GM12878 (cell line): Measurements from ENCODE around the gene AGAP1. TPM values are rescaled to one million over a fixed set of nuclear protein-coding genes. Genes with fewer than 3 reads are reported as not detected.

ENCODE experiments used
- ATAC-seq: fragments of 200-7000 bp; cut with Tn5 transposase; 3 replicates; pipeline ENCODE4 v1.9.1; 2020; ENCODE audit warnings: mild to moderate bottlenecking, moderate library complexity
- BruUV-seq: library from RNA; stranded (reverse); fragments of 400-500 nt; replicated peaks from 2 replicates; lab custom pipeline; 2021; lab: Mats Ljungman, UMichigan
- CTCF ChIA-PET: fragments of 300-600 bp; sonication (Branson Sonifier 250); formaldehyde crosslinking; extraction: SDS; loops from one replicate; lab custom pipeline; 2021; ENCODE audit warnings: inconsistent platforms; lab: Yijun Ruan, JAX
- POLR2A ChIA-PET: fragments of 350-600 bp; formaldehyde crosslinking; extraction: SDS; loops from one replicate; lab custom pipeline; 2021; ENCODE audit warnings: inconsistent platforms; lab: Charles Lee
- RAD21 ChIA-PET: fragments of 300-600 bp; sonication (Branson Sonifier 250); formaldehyde crosslinking; loops from one replicate; lab custom pipeline; 2023; ENCODE audit warnings: antibody characterized with exemption; ENCODE audit not compliant: unreplicated experiment; lab: Charles Lee
- SMC1A ChIA-PET: fragments of 300-600 bp; sonication (Branson Sonifier 250); formaldehyde crosslinking; loops from one replicate; lab custom pipeline; 2023; ENCODE audit not compliant: unreplicated experiment, uncharacterized antibody; lab: Charles Lee
- DNase-seq: peaks from one replicate; pipeline ENCODE4 v3.0.0-alpha.2; 2011; ENCODE audit warnings: low read depth, low spot score
- FAIRE-seq: peaks from 3 replicates; lab custom pipeline; 2011; peaks lifted over from hg19 to GRCh38; lab: Jason Lieb, UNC
- H2AFZ ChIP-seq: 2 replicates; pipeline ENCODE4 v1.6.0; 2011; ENCODE audit warnings: low read depth, low read length, control low read depth; ENCODE audit not compliant: control insufficient read depth
- H3K27ac ChIP-seq: 2 replicates; pipeline ENCODE4 v1.5.1; 2011; ENCODE audit warnings: control low read depth; ENCODE audit not compliant: control insufficient read depth, insufficient read depth
- H3K27me3 ChIP-seq, 2 experiments: replicated peaks in 1 of 2; 2 replicates each; pipeline versions ENCODE4 v1.6.0 to v1.6.1; 2011; ENCODE audit warnings: low read length in 1 of 2; ENCODE audit not compliant: control insufficient read depth in 2 of 2, insufficient read depth in 2 of 2
- H3K36me3 ChIP-seq, 2 experiments: 2 replicates each; pipeline ENCODE4 v1.5.1; 2011; ENCODE audit warnings: low read length in 1 of 2; ENCODE audit not compliant: control insufficient read depth in 2 of 2, insufficient read depth in 2 of 2
- H3K4me1 ChIP-seq: 2 replicates; pipeline ENCODE4 v1.6.1; 2011; ENCODE audit warnings: mild to moderate bottlenecking, low read length, moderate library complexity, mixed read lengths; ENCODE audit not compliant: control insufficient read depth, insufficient read depth
- H3K4me2 ChIP-seq: 2 replicates; pipeline ENCODE4 v1.6.0; 2011; ENCODE audit warnings: control low read depth; ENCODE audit not compliant: control insufficient read depth, insufficient read depth
- H3K4me3 ChIP-seq: fragments of 200-600 bp; sonication (generic); 2 replicates; pipeline ENCODE4 v1.5.1; 2016
- H3K79me2 ChIP-seq: 2 replicates; pipeline ENCODE4 v1.6.0; 2011; ENCODE audit warnings: low read length; ENCODE audit not compliant: control insufficient read depth, insufficient read depth
- H3K9ac ChIP-seq: 2 replicates; pipeline ENCODE4 v1.8.0; 2011; ENCODE audit warnings: low read length, control low read depth, mixed read lengths; ENCODE audit not compliant: control insufficient read depth, insufficient read depth
- H3K9me3 ChIP-seq: replicated peaks from 3 replicates; pipeline ENCODE4 v1.5.1; 2011; ENCODE audit warnings: mild to moderate bottlenecking, low read length; ENCODE audit not compliant: control insufficient read depth, insufficient read depth
- H4K20me1 ChIP-seq: 2 replicates; pipeline ENCODE4 v1.6.0; 2011; ENCODE audit not compliant: control insufficient read depth, insufficient read depth
- ASH2L ChIP-seq: fragments of 300-600, 200-600 bp; sonication (generic); IDR thresholded peaks from 2 replicates; pipeline ENCODE4 v1.6.1; 2017; ENCODE audit warnings: low read depth, mild to moderate bottlenecking, borderline replicate concordance
- CBX3 ChIP-seq: fragments of 200-600 bp; sonication (generic); IDR thresholded peaks from 2 replicates; pipeline ENCODE4 v1.6.1; 2016; ENCODE audit warnings: low read depth, borderline replicate concordance
- DPF2 ChIP-seq: fragments of 450-650 bp; IDR thresholded peaks from 2 replicates; pipeline ENCODE4 v1.6.1; 2017; ENCODE audit warnings: mild to moderate bottlenecking
- HCFC1 ChIP-seq: fragments of 150-350 bp; IDR thresholded peaks from 2 replicates; pipeline ENCODE4 v1.6.1; 2014; ENCODE audit warnings: low read length
- IKZF1 ChIP-seq: fragments of 450-650 bp; conservative IDR thresholded peaks from 2 replicates; pipeline ENCODE4 v1.6.1; 2017; ENCODE audit warnings: antibody characterized with exemption, mild to moderate bottlenecking
- PAX8 ChIP-seq: fragments of 450-650 bp; IDR thresholded peaks from 2 replicates; pipeline ENCODE4 v1.6.1; 2017; ENCODE audit warnings: mild to moderate bottlenecking, moderate library complexity
- POLR2AphosphoS2 ChIP-seq: IDR thresholded peaks from 2 replicates; pipeline ENCODE4 v1.6.1; 2011; ENCODE audit warnings: low read depth, mild to moderate bottlenecking, low read length, improper control_type of control experiment, moderate library complexity
- SPI1 ChIP-seq: IDR thresholded peaks from 2 replicates; pipeline ENCODE4 v1.6.1; 2011; ENCODE audit warnings: low read depth, mild to moderate bottlenecking, low read length, moderate library complexity, borderline replicate concordance; ENCODE audit not compliant: insufficient read depth
- TBL1XR1 ChIP-seq: IDR thresholded peaks from 2 replicates; pipeline ENCODE4 v1.6.1; 2012; ENCODE audit warnings: low read depth, low read length, improper control_type of control experiment
- ZNF217 ChIP-seq: fragments of 450-650 bp; IDR thresholded peaks from 2 replicates; pipeline ENCODE4 v1.6.1; 2017; ENCODE audit warnings: antibody characterized with exemption, mild to moderate bottlenecking
- ZNF622 ChIP-seq: fragments of 450-650 bp; IDR thresholded peaks from 2 replicates; pipeline ENCODE4 v1.6.1; 2017; ENCODE audit warnings: mild to moderate bottlenecking, inconsistent platforms
- WGBS: methylation state at CpG from one replicate; pipeline ENCODE4 v1.1.6; 2016; ENCODE audit warnings: low lambda C conversion rate; ENCODE audit not compliant: insufficient replicate concordance, insufficient coverage; ENCODE audit errors: missing lambda C conversion rate; 5-methylcytosine and 5-hydroxymethylcytosine counted together
- in situ Hi-C: fragments of 300-500 bp; cut with MboI; formaldehyde crosslinking; loops from 9 replicates; pipeline ENCODE4 v1.14.3; 2018; ENCODE audit warnings: mixed read lengths
- intact Hi-C: fragments of 100-400 bp; cut with micrococcal nuclease; formaldehyde crosslinking; loops from one replicate; pipeline ENCODE4 v1.14.2; 2022; ENCODE audit not compliant: unreplicated experiment
- polyA plus RNA-seq, 11 experiments: library from polyadenylated mRNA; depleted of rRNA in 4 of 11; unstranded in 6 of 11; stranded (reverse) in 5 of 11; fragments of >200 nt; fragmentation: Nextera tagmentation in 4 of 11; fragmentation: Illumina TruSeq in 1 of 11; extraction: Ambion mirVana in 4 of 11; extraction: Trizol in 1 of 11; gene quantifications; 1 replicate in 1 of 11; 2 replicates in 10 of 11; pipeline versions ENCODE4 v1.2.1 to v1.2.3, GENCODE V29; 2011 to 2016; ENCODE audit warnings: inconsistent platforms in 2 of 11, missing spikeins in 2 of 11, low read depth in 1 of 11
- total RNA-seq, 4 experiments: library from RNA; depleted of rRNA in 3 of 4; stranded (reverse); fragments of >200 nt in 3 of 4; fragmentation: Illumina TruSeq in 1 of 4; extraction: Trizol in 1 of 4; gene quantifications; 2 replicates each; pipeline versions ENCODE4 v1.2.1 to v1.2.3, GENCODE V29; 2013 to 2021
- TF ChIP-seq, protein P1 (sequence below): fragments of 450-650 bp; IDR thresholded peaks from 2 replicates; pipeline ENCODE4 v1.6.1; 2018; ENCODE audit warnings: borderline replicate concordance, mild to moderate bottlenecking; ENCODE audit not compliant: partially characterized antibody

The AGAP1 gene
- total and polyA plus RNA-seq, 10 of the 15 experiments (the other 5 are each of a cell fraction or from before 2014, with no cell fraction given): 0.05 to 0.15 (median 0.06) TPM; not detected in 7

DNA sequence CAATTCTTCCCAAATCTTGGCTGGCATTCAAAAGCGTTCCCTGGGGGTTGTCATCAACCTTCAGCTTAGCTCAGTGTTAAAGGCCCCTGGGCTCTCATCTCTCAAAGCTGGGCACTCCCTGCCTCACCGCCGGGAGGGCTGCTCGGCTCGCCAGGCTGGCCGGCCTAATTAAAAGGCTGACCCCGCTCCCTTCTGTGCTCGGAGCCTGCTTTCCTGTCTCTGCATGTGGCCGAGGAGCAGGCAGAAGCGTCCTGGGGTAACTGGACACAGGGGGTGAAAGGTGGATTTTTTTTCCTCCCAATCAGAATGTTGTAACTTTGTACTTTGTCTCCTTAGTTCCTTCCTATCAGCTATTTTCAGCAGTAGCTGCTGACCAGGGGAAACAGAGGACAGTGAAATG, 443.2 kb downstream of the AGAP1 start (continued):
- TF ChIP-seq SPI1: no peak
- no peak for TF ChIP-seq ZNF217
- TF ChIP-seq, all 136 proteins: peak for 0

GRCh38 chr2:235937526-235937925, 443.7 kb downstream of the AGAP1 start:
- intact Hi-C loops (no loop called here), in situ Hi-C loops (no loop called here)
- H3K9ac ChIP-seq: no peak overlapping the region
- FAIRE-seq (no peak), DNase-seq (no peak), ATAC-seq (no peak)
- 23% methylated on average over 12 of the region's 12 CpGs for WGBS
- TF ChIP-seq, protein P1, sequence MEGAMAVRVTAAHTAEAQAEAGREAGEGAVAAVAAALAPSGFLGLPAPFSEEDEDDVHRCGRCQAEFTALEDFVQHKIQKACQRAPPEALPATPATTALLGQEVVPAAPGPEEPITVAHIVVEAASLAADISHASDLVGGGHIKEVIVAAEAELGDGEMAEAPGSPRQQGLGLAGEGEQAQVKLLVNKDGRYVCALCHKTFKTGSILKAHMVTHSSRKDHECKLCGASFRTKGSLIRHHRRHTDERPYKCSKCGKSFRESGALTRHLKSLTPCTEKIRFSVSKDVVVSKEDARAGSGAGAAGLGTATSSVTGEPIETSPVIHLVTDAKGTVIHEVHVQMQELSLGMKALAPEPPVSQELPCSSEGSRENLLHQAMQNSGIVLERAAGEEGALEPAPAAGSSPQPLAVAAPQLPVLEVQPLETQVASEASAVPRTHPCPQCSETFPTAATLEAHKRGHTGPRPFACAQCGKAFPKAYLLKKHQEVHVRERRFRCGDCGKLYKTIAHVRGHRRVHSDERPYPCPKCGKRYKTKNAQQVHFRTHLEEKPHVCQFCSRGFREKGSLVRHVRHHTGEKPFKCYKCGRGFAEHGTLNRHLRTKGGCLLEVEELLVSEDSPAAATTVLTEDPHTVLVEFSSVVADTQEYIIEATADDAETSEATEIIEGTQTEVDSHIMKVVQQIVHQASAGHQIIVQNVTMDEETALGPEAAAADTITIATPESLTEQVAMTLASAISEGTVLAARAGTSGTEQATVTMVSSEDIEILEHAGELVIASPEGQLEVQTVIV: no peak
- TF ChIP-seq IKZF1 (no peak), TBL1XR1 (no peak), PAX8 (no peak), DPF2 (no peak), POLR2AphosphoS2 (no peak), HCFC1 (no peak), ZNF622 (no peak), CBX3 (no peak), ASH2L (no peak)
- no peaks in the 10 kb centered on the region; the same call in 1 of the 2 replicates for H4K20me1 ChIP-seq
- H3K4me2 ChIP-seq: no peak overlapping the region
- no peaks in the 10 kb centered on the region for H3K4me1 ChIP-seq
- H3K79me2 ChIP-seq: no peaks in the 10 kb centered on the region
- ChIA-PET POLR2A (no interaction called here), SMC1A (interaction anchor here (1.3 kb wide), 1 partner anchor 22 kb away, joined by 3 read pairs; no protein-coding TSS in a partner anchor), CTCF (interaction anchor here (0.6 kb wide), 1 partner anchor 135 kb away, joined by 3 read pairs; no protein-coding TSS in a partner anchor), RAD21 (no interaction called here)
- no TSS peak for BruUV-seq
- no peak overlapping the region for H3K27ac ChIP-seq
- no peaks in the 10 kb centered on the region for H3K36me3 ChIP-seq
- H2AFZ ChIP-seq: no peak overlapping the region
- H3K4me3 ChIP-seq: no peak overlapping the region
- no peaks in the 10 kb centered on the region; the same call in 2 of the 3 replicates for H3K9me3 ChIP-seq
- H3K27me3 ChIP-seq: no peaks in the 10 kb centered on the region; a peak in 1 of 4 replicates
